SK-N-SH (cell line): Measurements from ENCODE around the gene ASAP2. TPM values are rescaled to one million over a fixed set of nuclear protein-coding genes. Genes with fewer than 3 reads are reported as not detected.
A peak's percentile ranks its signal among the peaks of the same experiment; 100 is the strongest.

Source experiments
- CTCF ChIA-PET: fragments of 300-600, 350-600 bp; formaldehyde crosslinking; extraction: SDS; loops from one replicate; lab custom pipeline; 2021; lab: Yijun Ruan, JAX
- POLR2A ChIA-PET: fragments of 350-600 bp; sonication (Branson Sonifier 250); formaldehyde crosslinking; extraction: SDS; loops from one replicate; lab custom pipeline; 2020; ENCODE audit warnings: antibody characterized with exemption, inconsistent platforms; lab: Yijun Ruan, JAX
- DNase-seq: peaks from one replicate; pipeline ENCODE4 v3.0.0; 2012
- H2AFZ ChIP-seq: fragments of 200-600 bp; sonication (generic); 2 replicates; pipeline ENCODE4 v1.8.1; 2016; ENCODE audit warnings: antibody characterized with exemption, mild to moderate bottlenecking, low read depth
- H3F3A ChIP-seq: fragments of 200-600 bp; sonication (generic); replicated peaks from 2 replicates; pipeline ENCODE3; 2016; ENCODE audit warnings: antibody characterized with exemption, mild to moderate bottlenecking; ENCODE audit not compliant: insufficient read depth
- H3K27ac ChIP-seq, 2 experiments: fragments of 200-500 bp in 1 of 2; fragments of 200-600 bp in 1 of 2; sonication (Bioruptor generic) in 1 of 2; sonication (generic), shearing (Covaris generic) in 1 of 2; 2 replicates each; pipeline versions ENCODE4 v1.5.1 to v1.6.1; 2014 to 2016; ENCODE audit warnings: low read depth in 2 of 2, inconsistent platforms in 1 of 2, low read length in 1 of 2, mild to moderate bottlenecking in 1 of 2, mixed read lengths in 1 of 2
- H3K27me3 ChIP-seq: fragments of 200-600 bp; sonication (generic), shearing (Covaris generic); 2 replicates; pipeline ENCODE4 v1.6.1; 2016; ENCODE audit warnings: mixed run types; ENCODE audit not compliant: insufficient read depth
- H3K36me3 ChIP-seq, 2 experiments: fragments of 200-500 bp in 1 of 2; fragments of 200-600 bp in 1 of 2; sonication (Bioruptor generic) in 1 of 2; sonication (generic) in 1 of 2; replicated peaks in 1 of 2; 2 replicates each; pipeline versions ENCODE3 to v1.5.1; 2014 to 2016; ENCODE audit warnings: low read length in 1 of 2, mild to moderate bottlenecking in 1 of 2; ENCODE audit not compliant: insufficient read depth in 2 of 2, control insufficient read depth in 1 of 2
- H3K4me1 ChIP-seq, 2 experiments: fragments of 200-500 bp in 1 of 2; fragments of 200-600 bp in 1 of 2; sonication (Bioruptor generic) in 1 of 2; sonication (generic), shearing (Covaris generic) in 1 of 2; 2 replicates each; pipeline versions ENCODE4 v1.5.1 to v1.6.1; 2014 to 2016; ENCODE audit warnings: low read depth in 1 of 2, low read length in 1 of 2, mixed run types in 1 of 2; ENCODE audit not compliant: insufficient read depth in 2 of 2, control insufficient read depth in 1 of 2
- H3K4me2 ChIP-seq: fragments of 200-600 bp; sonication (generic), shearing (Covaris generic); 2 replicates; pipeline ENCODE4 v1.6.1; 2017; ENCODE audit warnings: mixed run types
- H3K4me3 ChIP-seq, 2 experiments: fragments of 200-500 bp in 1 of 2; fragments of 200-600 bp in 1 of 2; sonication (Bioruptor generic) in 1 of 2; sonication (generic), shearing (Covaris generic) in 1 of 2; 2 replicates each; pipeline versions ENCODE4 v1.5.1 to v1.8.1; 2014 to 2016; ENCODE audit warnings: low read depth in 2 of 2, inconsistent platforms in 1 of 2, low read length in 1 of 2, mild to moderate bottlenecking in 1 of 2, mixed read lengths in 1 of 2, moderate library complexity in 1 of 2
- H3K79me2 ChIP-seq: fragments of 200-600 bp; sonication (generic); 2 replicates; pipeline ENCODE4 v1.8.1; 2017; ENCODE audit warnings: mild to moderate bottlenecking; ENCODE audit not compliant: insufficient read depth
- H3K9ac ChIP-seq: fragments of 200-600 bp; sonication (generic); 2 replicates; pipeline ENCODE4 v1.6.1; 2017; ENCODE audit warnings: mixed run types
- H3K9me2 ChIP-seq: fragments of 200-600 bp; sonication (generic); 2 replicates; pipeline ENCODE4 v1.6.1; 2017; ENCODE audit warnings: mixed run types
- H3K9me3 ChIP-seq: fragments of 200-600 bp; sonication (generic); 2 replicates; pipeline ENCODE4 v1.6.1; 2017; ENCODE audit warnings: mixed run types, mild to moderate bottlenecking, moderate library complexity
- H4K20me1 ChIP-seq: fragments of 200-600 bp; sonication (generic); 2 replicates; pipeline ENCODE4 v1.6.1; 2017; ENCODE audit warnings: mild to moderate bottlenecking, mixed run types; ENCODE audit not compliant: insufficient read depth
- CTCF ChIP-seq: fragments of 200-600 bp; sonication (generic); IDR thresholded peaks from 2 replicates; pipeline ENCODE4 v1.6.1; 2017; ENCODE audit warnings: antibody characterized with exemption, mild to moderate bottlenecking, moderate library complexity
- EP300 ChIP-seq, 2 experiments: IDR thresholded peaks; 2 replicates each; pipeline versions ENCODE4 v1.4.0 to v1.6.1; 2012; ENCODE audit warnings: borderline replicate concordance in 1 of 2, low read depth in 1 of 2, low read length in 1 of 2
- EZH2phosphoT487 ChIP-seq: fragments of 200-600 bp; sonication (generic); IDR thresholded peaks from 2 replicates; pipeline ENCODE4 v1.6.1; 2017; ENCODE audit warnings: low read depth, mixed run types, mild to moderate bottlenecking, antibody characterized with exemption, moderate library complexity, borderline replicate concordance
- FOXM1 ChIP-seq: IDR thresholded peaks from 2 replicates; pipeline ENCODE4 v1.4.0; 2012; ENCODE audit warnings: low read depth, mild to moderate bottlenecking
- GATA2 ChIP-seq: sonication (generic); formaldehyde crosslinking; IDR thresholded peaks from 2 replicates; pipeline ENCODE4 v1.5.0; 2020; ENCODE audit warnings: mild to moderate bottlenecking, missing genetic modification reagents
- MEF2A ChIP-seq: IDR thresholded peaks from 2 replicates; pipeline ENCODE4 v1.4.0; 2012; ENCODE audit warnings: low read depth, borderline replicate concordance
- MXI1 ChIP-seq: IDR thresholded peaks from 2 replicates; pipeline ENCODE4 v1.6.1; 2012; ENCODE audit warnings: mild to moderate bottlenecking, low read depth, low read length, improper control_type of control experiment
- POLR2AphosphoS5 ChIP-seq: IDR thresholded peaks from 2 replicates; pipeline ENCODE4 v1.6.1; 2012; ENCODE audit warnings: low read depth, low read length
- RAD21 ChIP-seq: IDR thresholded peaks from 2 replicates; pipeline ENCODE4 v1.6.1; 2012; ENCODE audit warnings: mild to moderate bottlenecking, low read length
- RCOR1 ChIP-seq: fragments of 150-350 bp; IDR thresholded peaks from 2 replicates; pipeline ENCODE4 v1.6.1; 2017; ENCODE audit warnings: antibody characterized with exemption, low read length
- RXRA ChIP-seq: IDR thresholded peaks from 2 replicates; pipeline ENCODE4 v1.4.0; 2012; ENCODE audit warnings: low read depth, mild to moderate bottlenecking, borderline replicate concordance
- SMC3 ChIP-seq: IDR thresholded peaks from 2 replicates; pipeline ENCODE4 v1.6.1; 2012; ENCODE audit warnings: low read depth, low read length, improper control_type of control experiment
- YY1 ChIP-seq: IDR thresholded peaks from 2 replicates; pipeline ENCODE4 v1.4.0; 2012; ENCODE audit warnings: low read depth, mild to moderate bottlenecking
- ZBTB33 ChIP-seq: IDR thresholded peaks from 2 replicates; pipeline ENCODE4 v1.4.0; 2012; ENCODE audit warnings: low read depth, borderline replicate concordance
- WGBS: methylation state at CpG from one replicate; pipeline ENCODE4 v1.1.6; 2017; ENCODE audit warnings: low lambda C conversion rate; 5-methylcytosine and 5-hydroxymethylcytosine counted together
- polyA plus RNA-seq, 3 experiments: library from polyadenylated mRNA; depleted of rRNA; stranded (reverse); fragments of >200 nt; gene quantifications; 2 replicates each; pipeline ENCODE4 v1.2.3, GENCODE V29; 2012

The ASAP2 gene
- polyA plus RNA-seq, 1 of the 3 experiments (the other 2 are of a cell fraction) = 37.9 TPM

- POLR2A ChIA-PET = no interaction called here
- Histone ChIP-seq H3F3A (peaks cover 19% of the 10 kb centered on the region), H4K20me1 (no peaks in the 10 kb centered on the region), H3K4me1 (peaks cover 0 to 25% of the 10 kb centered on the region in 2 experiments; a peak in 3 of 4 replicates), H3K27ac (peak overlapping the region in 1 of 2 experiments; percentile 79; a peak in 1 of 4 replicates), H3K9me2 (no peaks in the 10 kb centered on the region), H2AFZ (no peak overlapping the region), H3K36me3 (no peaks in the 10 kb centered on the region), H3K4me2 (no peak overlapping the region; the same call in 1 of the 2 replicates), H3K27me3 (no peaks in the 10 kb centered on the region), H3K9ac (no peak overlapping the region; the same call in 1 of the 2 replicates), H3K9me3 (no peaks in the 10 kb centered on the region), H3K4me3 (no peak overlapping the region), H3K79me2 (no peaks in the 10 kb centered on the region)
- WGBS = 74% methylated on average over 2 of the region's 2 CpGs
- CTCF ChIA-PET = interaction anchor here (1.2 kb wide), 1 partner anchor 12 kb away, joined by 4 read pairs; no protein-coding TSS in a partner anchor
- no peak for DNase-seq
- TF ChIP-seq RAD21 = no peak
- TF ChIP-seq ZBTB33 = no peak
- no peak for TF ChIP-seq RCOR1
- TF ChIP-seq MEF2A = no peak
- TF ChIP-seq MXI1 = no peak
- no peak for TF ChIP-seq POLR2AphosphoS5
- no peak for TF ChIP-seq GATA2 (CRISPR knock-in tag)
- no peak for TF ChIP-seq FOXM1
- no peak for TF ChIP-seq YY1
- no peak for TF ChIP-seq SMC3
- no peak for TF ChIP-seq RXRA
- no peak for TF ChIP-seq EZH2phosphoT487
- no peak for TF ChIP-seq EP300 (IDR thresholded peaks at IDR 0.05; ENCODE audit: borderline replicate concordance in 1 of 2, low read depth in 1 of 2, low read length in 1 of 2)
- TF ChIP-seq CTCF = no peak
Measured at GRCh38 chr2:9178110-9178903, 28.3 kb upstream of the ASAP2 start.
